Body of pancreas (tissue), 4 donors: Measurements from ENCODE around the gene NDST4. TPM values are rescaled to one million over a fixed set of nuclear protein-coding genes. Genes with fewer than 3 reads are reported as not detected.
"Not testable (repeated sequence)": the region's sequence is repeated elsewhere in the genome, so short reads cannot be mapped to it uniquely, and the experiment has no call there.

Experiments
- ATAC-seq: fragments of 150-250 bp; one replicate; pipeline ENCODE4 v1.9.1; 2016
- DNase-seq, 4 donors: peaks; one replicate each; pipeline ENCODE4 v3.0.0-alpha.2; 2019
- H3K27ac ChIP-seq, 4 donors: fragments of 200-600 bp; sonication (generic); 1 replicate in 3 of 4; 2 replicates in 1 of 4; pipeline versions ENCODE4 v1.5.1 to v1.6.1; 2016 to 2019; ENCODE audit warnings: mild to moderate bottlenecking in 1 of 4, mixed read lengths in 1 of 4, moderate library complexity in 1 of 4
- H3K27me3 ChIP-seq, 2 donors: fragments of 200-600 bp; sonication (generic); one replicate each; pipeline ENCODE4 v1.6.0; 2016; ENCODE audit warnings: mild to moderate bottlenecking in 1 of 2
- H3K36me3 ChIP-seq, 2 donors: fragments of 200-600 bp; sonication (generic); replicated peaks in 1 of 2; 2 replicates each; pipeline ENCODE4 v1.5.1; 2016; ENCODE audit warnings: low read depth in 2 of 2; ENCODE audit not compliant: insufficient read depth in 1 of 2
- H3K4me1 ChIP-seq: fragments of 200-600 bp; sonication (generic); one replicate; pipeline ENCODE4 v1.6.0; 2016
- H3K4me3 ChIP-seq, 2 donors: fragments of 200-600 bp; sonication (generic); 1 replicate in 1 of 2; 2 replicates in 1 of 2; pipeline ENCODE4 v1.5.1; 2016 to 2019
- H3K9me3 ChIP-seq, 3 donors: fragments of 200-600 bp; sonication (generic); 1 replicate in 2 of 3; 2 replicates in 1 of 3; pipeline ENCODE4 v1.5.1; 2016
- CTCF ChIP-seq, 7 experiments: fragments of 450-650 bp in 4 of 7; fragments of 200-600 bp in 3 of 7; sonication (generic) in 3 of 7; IDR thresholded peaks; one replicate each; pipeline ENCODE4 v1.5.1; 2016 to 2019; ENCODE audit warnings: antibody characterized with exemption in 7 of 7
- POLR2A ChIP-seq, 3 donors: fragments of 450-650 bp; IDR thresholded peaks; one replicate each; pipeline ENCODE4 v1.6.1; 2016; ENCODE audit warnings: antibody characterized with exemption in 3 of 3, mild to moderate bottlenecking in 2 of 3
- WGBS, 2 donors: methylation state at CpG; one replicate each; pipeline ENCODE4 v1.1.5; 2017; 5-methylcytosine and 5-hydroxymethylcytosine counted together
- intact Hi-C: fragments of 100-400 bp; cut with DNase I; formaldehyde crosslinking; loops from one replicate; pipeline ENCODE4 v1.15.1; 2023
- total RNA-seq, 2 donors: library from RNA; depleted of rRNA; stranded (reverse); fragments of >200 nt; gene quantifications; one replicate each; pipeline ENCODE4 v1.1.0, GENCODE V29; 2016

Gene NDST4
- total RNA-seq, 2 donors from 2014 or later, result not detected

- no peak overlapping the region for H3K27ac ChIP-seq
- H3K9me3 ChIP-seq, result no peaks in the 10 kb centered on the region
- ATAC-seq (no peak), DNase-seq (no peak)
- no peaks in the 10 kb centered on the region for H3K36me3 ChIP-seq
- H3K4me3 ChIP-seq, result no peak overlapping the region
- no peaks in the 10 kb centered on the region for H3K4me1 ChIP-seq
- intact Hi-C loops, result no loop called here
- no peaks in the 10 kb centered on the region for H3K27me3 ChIP-seq
- no peak for TF ChIP-seq CTCF (IDR thresholded peaks at IDR 0.05)
- no peak for TF ChIP-seq POLR2A (IDR thresholded peaks at IDR 0.05)
These were observed 115.1 kb downstream of the NDST4 start for GRCh38 chr4:114998316-114998715.

- WGBS, 2 donors, result 50 to 53% methylated on average over 2 of the region's 2 CpGs
- ATAC-seq, result no peak
- TF ChIP-seq POLR2A (IDR thresholded peaks at IDR 0.05), result no peak
- TF ChIP-seq CTCF (IDR thresholded peaks at IDR 0.05), result no peak
These were observed 115.7 kb downstream of the NDST4 start for GRCh38 chr4:114997576-114998247.

GRCh38 chr4:114986133-114986532, 127.3 kb downstream of the NDST4 start:
- WGBS, 2 donors, result 61 to 69% methylated on average over 4 of the region's 4 CpGs
- Histone ChIP-seq H3K9me3 (no peaks in the 10 kb centered on the region), H3K4me1 (no peaks in the 10 kb centered on the region), H3K4me3 (no peak overlapping the region), H3K36me3 (no peaks in the 10 kb centered on the region), H3K27ac (no peak overlapping the region), H3K27me3 (no peaks in the 10 kb centered on the region)
- intact Hi-C loops, result no loop called here
- ATAC-seq, result no peak
- no peak for DNase-seq
- TF ChIP-seq CTCF (IDR thresholded peaks at IDR 0.05) (no peak), POLR2A (IDR thresholded peaks at IDR 0.05) (no peak)

More at GRCh38 chr4:114997576-114998247, 115.7 kb downstream of the NDST4 start:
- no peaks in the 10 kb centered on the region for H3K4me1 ChIP-seq
- H3K36me3 ChIP-seq, result no peaks in the 10 kb centered on the region
- no peak for DNase-seq
- no peaks in the 10 kb centered on the region for H3K9me3 ChIP-seq
- no peak overlapping the region for H3K27ac ChIP-seq
- no peak overlapping the region for H3K4me3 ChIP-seq
- H3K27me3 ChIP-seq, result no peaks in the 10 kb centered on the region
- intact Hi-C loops, result no loop called here

GRCh38 chr4:114980932-114981708, 132.3 kb downstream of the NDST4 start:
- no peaks in the 10 kb centered on the region for H3K36me3 ChIP-seq
- ATAC-seq (no peak), DNase-seq (no peak)
- H3K27me3 ChIP-seq, result no peaks in the 10 kb centered on the region
- no peaks in the 10 kb centered on the region for H3K9me3 ChIP-seq
- H3K4me3 ChIP-seq, result no peak overlapping the region
- H3K27ac ChIP-seq, result no peak overlapping the region
- H3K4me1 ChIP-seq, result peaks cover 5% of the 10 kb centered on the region
- intact Hi-C loops, result no loop called here
- WGBS, 2 donors, result 84 to 97% methylated on average over 5 of the region's 5 CpGs
- TF ChIP-seq POLR2A (IDR thresholded peaks at IDR 0.05) (no peak), CTCF (IDR thresholded peaks at IDR 0.05) (no peak)

- H3K4me3 ChIP-seq, ATAC-seq, intact Hi-C loops, H3K4me1 ChIP-seq, H3K36me3 ChIP-seq, DNase-seq, H3K27ac ChIP-seq, H3K9me3 ChIP-seq, H3K27me3 ChIP-seq: not testable (repeated sequence)
- 91 to 92% methylated on average over 7 of the region's 7 CpGs for WGBS, 2 donors
These were observed 133.0 kb downstream of the NDST4 start for GRCh38 chr4:114980399-114980798.
